ENCODE measurements around the gene SF1. TPM values are rescaled to one million over a fixed set of nuclear protein-coding genes. Genes with fewer than 3 reads are reported as not detected.

Gene SF1
- total and polyA plus RNA-seq, 4 experiments from 2014 or later = 48.3 to 832 (median 481) TPM

GRCh38 chr11:64726867-64727530 lies 51.3 kb downstream of the SF1 start:
- POLR2A ChIA-PET (ENCODE audit: partially characterized antibody) = interaction anchor here (0.6 to 4.8 kb wide), 4 partner anchors 12 to 48 kb away, joined by 3 to 20 read pairs (median 3); no protein-coding TSS in a partner anchor
- H3K27ac Mint-ChIP-seq = peak overlapping the region in 5 of 7 donors; percentile 7 to 59 (median 32)
- Histone ChIP-seq H3K27ac (ENCODE audit: low read depth, low read length) (no peak overlapping the region), H3K36me3 (ENCODE audit: insufficient read depth, low read length) (peaks cover 38% of the 10 kb centered on the region), H3K9me3 (ENCODE audit: control insufficient read depth in 1 of 2, low read length in 2 of 2) (no peaks in the 10 kb centered on the region), H3K27me3 (ENCODE audit: insufficient read depth, low read length) (peaks cover 5% of the 10 kb centered on the region), H3K4me3 (ENCODE audit: low read length in 2 of 2) (no peak overlapping the region), H3K4me1 (ENCODE audit: insufficient read depth, low read length) (peaks cover 8% of the 10 kb centered on the region)
- peaks cover 4 to 5% of the 10 kb centered on the region in 2 donors for H3K27me3 Mint-ChIP-seq
- no peaks in the 10 kb centered on the region for H3K9me3 Mint-ChIP-seq
- intact Hi-C loops (cut with micrococcal nuclease) = no loop called here
- no peak for DNase-seq
- H3K36me3 Mint-ChIP-seq = peaks cover 28 to 41% of the 10 kb centered on the region in 2 donors
- CTCF ChIA-PET (ENCODE audit: partially characterized antibody) = interaction anchor here (1.2 to 2.6 kb wide), 2 partner anchors 38 to 41 kb away, joined by 3 to 10 read pairs; no protein-coding TSS in a partner anchor
- H3K4me1 Mint-ChIP-seq = peaks cover 12 to 31% (median 19%) of the 10 kb centered on the region in 4 donors
- H3K4me3 Mint-ChIP-seq = no peak overlapping the region

GRCh38 chr11:64726211-64726641 lies 52.1 kb downstream of the SF1 start:
- H3K9me3 ChIP-seq (ENCODE audit: control insufficient read depth in 1 of 2, low read length in 2 of 2) = no peaks in the 10 kb centered on the region
- intact Hi-C loops (cut with micrococcal nuclease) = no loop called here
- CTCF ChIA-PET (ENCODE audit: partially characterized antibody) = interaction anchor here (2.6 kb wide), 1 partner anchor 37 kb away, joined by 10 read pairs; no protein-coding TSS in a partner anchor
- peaks cover 11% of the 10 kb centered on the region for H3K27me3 ChIP-seq (ENCODE audit: insufficient read depth, low read length)
- POLR2A ChIA-PET (ENCODE audit: partially characterized antibody) = interaction anchor here (1.2 to 4.8 kb wide), 2 partner anchors 16 to 53 kb away, joined by 4 to 20 read pairs; partner anchors contain the start of gene SF1
- Mint-ChIP-seq H3K9me3 (no peaks in the 10 kb centered on the region), H3K27me3 (peaks cover 5% of the 10 kb centered on the region in 2 donors), H3K36me3 (peaks cover 21 to 34% of the 10 kb centered on the region in 2 donors), H3K4me1 (peaks cover 11 to 24% (median 16%) of the 10 kb centered on the region in 4 donors), H3K27ac (peak overlapping the region in 1 of 7 donors; percentile 30), H3K4me3 (no peak overlapping the region)
- peaks cover 8% of the 10 kb centered on the region for H3K4me1 ChIP-seq (ENCODE audit: insufficient read depth, low read length)
- H3K27ac ChIP-seq (ENCODE audit: low read depth, low read length) = no peak overlapping the region
- no peak for DNase-seq
- H3K4me3 ChIP-seq (ENCODE audit: low read length in 2 of 2) = no peak overlapping the region
- H3K36me3 ChIP-seq (ENCODE audit: insufficient read depth, low read length) = peaks cover 31% of the 10 kb centered on the region

GRCh38 chr11:64724863-64725532 lies 53.3 kb downstream of the SF1 start:
- ChIA-PET CTCF (ENCODE audit: partially characterized antibody) (interaction anchor here (2.6 kb wide), 1 partner anchor 36 kb away, joined by 10 read pairs; no protein-coding TSS in a partner anchor), POLR2A (ENCODE audit: partially characterized antibody) (interaction anchor here (0.6 to 4.8 kb wide), 4 partner anchors 17 to 599 kb away, joined by 4 to 20 read pairs (median 6); partner anchors contain the start of genes RASGRP2 and SF1)
- peak overlapping the region; percentile 41 to 95 (median 70) for H3K27ac Mint-ChIP-seq
- H3K4me3 Mint-ChIP-seq = peak overlapping the region in 4 of 8 donors; percentile 21 to 61 (median 46)
- intact Hi-C loops (cut with micrococcal nuclease) = no loop called here
- no peaks in the 10 kb centered on the region for H3K9me3 ChIP-seq (ENCODE audit: control insufficient read depth in 1 of 2, low read length in 2 of 2)
- H3K9me3 Mint-ChIP-seq = no peaks in the 10 kb centered on the region
- H3K4me1 Mint-ChIP-seq = peaks cover 11 to 30% (median 15%) of the 10 kb centered on the region in 4 donors
- H3K27me3 ChIP-seq (ENCODE audit: insufficient read depth, low read length) = peaks cover 11% of the 10 kb centered on the region
- no peak overlapping the region for H3K27ac ChIP-seq (ENCODE audit: low read depth, low read length)
- H3K36me3 ChIP-seq (ENCODE audit: insufficient read depth, low read length) = peaks cover 20% of the 10 kb centered on the region
- no peak overlapping the region for H3K4me3 ChIP-seq (ENCODE audit: low read length in 2 of 2)
- H3K27me3 Mint-ChIP-seq = peaks cover 11 to 12% of the 10 kb centered on the region in 2 donors
- no peak for DNase-seq
- H3K4me1 ChIP-seq (ENCODE audit: insufficient read depth, low read length) = peaks cover 8% of the 10 kb centered on the region
- H3K36me3 Mint-ChIP-seq = peaks cover 16 to 26% of the 10 kb centered on the region in 2 donors

- Histone ChIP-seq H3K9me3 (ENCODE audit: control insufficient read depth in 1 of 2, low read length in 2 of 2) (no peaks in the 10 kb centered on the region), H3K36me3 (ENCODE audit: insufficient read depth, low read length) (peaks cover 12% of the 10 kb centered on the region), H3K4me3 (ENCODE audit: low read length in 2 of 2) (no peak overlapping the region), H3K27me3 (ENCODE audit: insufficient read depth, low read length) (peaks cover 11% of the 10 kb centered on the region), H3K4me1 (ENCODE audit: insufficient read depth, low read length) (peaks cover 8% of the 10 kb centered on the region), H3K27ac (ENCODE audit: low read depth, low read length) (peak overlapping the region; percentile 82)
- Mint-ChIP-seq H3K27ac (peak overlapping the region in 6 of 7 donors; percentile 63 to 95 (median 78)), H3K4me3 (peak overlapping the region in 7 of 8 donors; percentile 25 to 75 (median 67)), H3K36me3 (peaks cover 12 to 22% of the 10 kb centered on the region in 2 donors), H3K27me3 (peaks cover 11 to 18% of the 10 kb centered on the region in 2 donors), H3K4me1 (peaks cover 11 to 30% (median 15%) of the 10 kb centered on the region in 4 donors), H3K9me3 (no peaks in the 10 kb centered on the region)
- POLR2A ChIA-PET (ENCODE audit: partially characterized antibody) = interaction anchor here (0.6 to 4.8 kb wide), 5 partner anchors 18 to 1995 kb away, joined by 3 to 20 read pairs (median 5); partner anchors contain the start of gene RASGRP2
- intact Hi-C loops (cut with micrococcal nuclease) = loop anchor here (1.0 kb wide), 3 partner anchors 19 to 171 kb away; no protein-coding TSS in a partner anchor
- CTCF ChIA-PET (ENCODE audit: partially characterized antibody) = no interaction called here
- no peak for DNase-seq
Observed at GRCh38 chr11:64723907-64724862, 54.2 kb downstream of the SF1 start.

GRCh38 chr11:64723117-64723906 lies 55.0 kb downstream of the SF1 start, which contains the start of gene NRXN2:
Gene NRXN2, minus strand, starts transcription at chr11:64723197. Its CDS starts 9,498 bp downstream, at chr11:64713699.
- Histone ChIP-seq H3K4me3 (ENCODE audit: low read length in 2 of 2) (peak within 1 kb of the TSS; percentile 47 to 67), H3K9me3 (ENCODE audit: control insufficient read depth in 1 of 2, low read length in 2 of 2) (no peaks in the 10 kb centered on the region), H3K4me1 (ENCODE audit: insufficient read depth, low read length) (peaks cover 8% of the 10 kb centered on the region), H3K36me3 (ENCODE audit: insufficient read depth, low read length) (peaks cover 5% of the 10 kb centered on the region), H3K27ac (ENCODE audit: low read depth, low read length) (peak within 1 kb of the TSS; percentile 82), H3K27me3 (ENCODE audit: insufficient read depth, low read length) (peaks cover 11% of the 10 kb centered on the region)
- peaks cover 15 to 18% of the 10 kb centered on the region in 2 donors for H3K27me3 Mint-ChIP-seq
- peaks cover 6 to 17% of the 10 kb centered on the region in 2 donors for H3K36me3 Mint-ChIP-seq
- H3K27ac Mint-ChIP-seq = peak within 1 kb of the TSS; percentile 15 to 81 (median 63)
- intact Hi-C loops (cut with micrococcal nuclease) = loop anchor here (1.0 kb wide), 3 partner anchors 20 to 170 kb away; no protein-coding TSS in a partner anchor
- H3K4me3 Mint-ChIP-seq = peak within 1 kb of the TSS; percentile 57 to 77 (median 69)
- ChIA-PET POLR2A (ENCODE audit: partially characterized antibody) (interaction anchor here (0.6 to 4.8 kb wide), 5 partner anchors 14 to 1995 kb away, joined by 3 to 20 read pairs (median 4); no protein-coding TSS in a partner anchor), CTCF (ENCODE audit: partially characterized antibody) (no interaction called here)
- peaks cover 11 to 30% (median 15%) of the 10 kb centered on the region in 4 donors for H3K4me1 Mint-ChIP-seq
- no peaks in the 10 kb centered on the region for H3K9me3 Mint-ChIP-seq
- peak; percentile 82 to 87 (median 84) for DNase-seq
